Smooth muscle cell (in vitro differentiated cells): ENCODE results near the gene CLN6. TPM values are rescaled to one million over a fixed set of nuclear protein-coding genes. Genes with fewer than 3 reads are reported as not detected.

Source experiments
- DNase-seq: peaks from one replicate; lab custom pipeline; 2025; ENCODE audit not compliant: unreplicated experiment; lab: John Stamatoyannopoulos, UW
- H2AFZ ChIP-seq: fragments of 200-600 bp; sonication (generic); 2 replicates; pipeline ENCODE4 v1.6.0; 2016; ENCODE audit warnings: antibody characterized with exemption, low read depth, mild to moderate bottlenecking
- H3F3A ChIP-seq: fragments of 200-600 bp; sonication (generic); 2 replicates; pipeline ENCODE4 v1.6.0; 2017; ENCODE audit warnings: antibody characterized with exemption, low read depth
- H3K27ac ChIP-seq: fragments of 200-600 bp; sonication (generic); 2 replicates; pipeline ENCODE4 v1.5.1; 2016; ENCODE audit warnings: low read depth, mild to moderate bottlenecking
- H3K27me3 ChIP-seq: fragments of 200-600 bp; sonication (generic); 2 replicates; pipeline ENCODE4 v1.6.1; 2016; ENCODE audit warnings: low read depth, mild to moderate bottlenecking
- H3K36me3 ChIP-seq: fragments of 200-600 bp; sonication (generic); 2 replicates; pipeline ENCODE4 v1.5.1; 2016; ENCODE audit warnings: low read depth
- H3K4me1 ChIP-seq: fragments of 200-600 bp; sonication (generic); 2 replicates; pipeline ENCODE4 v1.5.1; 2016; ENCODE audit warnings: low read depth
- H3K4me2 ChIP-seq: fragments of 200-600 bp; sonication (generic); 2 replicates; pipeline ENCODE4 v1.6.0; 2016; ENCODE audit warnings: mild to moderate bottlenecking
- H3K4me3 ChIP-seq: fragments of 200-600 bp; sonication (generic); 2 replicates; pipeline ENCODE4 v1.5.1; 2016; ENCODE audit warnings: mild to moderate bottlenecking
- H3K79me2 ChIP-seq: fragments of 200-600 bp; sonication (generic); 2 replicates; pipeline ENCODE4 v1.6.0; 2016; ENCODE audit warnings: low read depth, mild to moderate bottlenecking
- H3K9ac ChIP-seq: fragments of 200-600 bp; sonication (generic); 2 replicates; pipeline ENCODE4 v1.6.0; 2016; ENCODE audit warnings: low read depth
- H3K9me3 ChIP-seq: fragments of 200-600 bp; sonication (generic); replicated peaks from 2 replicates; pipeline ENCODE4 v1.5.1; 2016; ENCODE audit warnings: low read depth
- H4K20me1 ChIP-seq: fragments of 200-600 bp; sonication (generic); 2 replicates; pipeline ENCODE4 v1.6.0; 2016; ENCODE audit warnings: low read depth
- CTCF ChIP-seq: fragments of 200-600 bp; sonication (generic); IDR thresholded peaks from 2 replicates; pipeline ENCODE4 v1.5.1; 2017; ENCODE audit warnings: borderline replicate concordance, mild to moderate bottlenecking, antibody characterized with exemption; ENCODE audit not compliant: insufficient read depth, poor library complexity, severe bottlenecking
- WGBS: methylation state at CpG from one replicate; pipeline ENCODE4 v1.1.7; 2016; ENCODE audit warnings: low lambda C conversion rate; 5-methylcytosine and 5-hydroxymethylcytosine counted together
- polyA plus RNA-seq: library from polyadenylated mRNA; unstranded; fragments of >200 nt; fragmentation: Nextera tagmentation; extraction: Ambion mirVana; gene quantifications from 2 replicates; pipeline ENCODE4 v1.2.1, GENCODE V29; 2016
- total RNA-seq: library from RNA; depleted of rRNA; stranded (reverse); fragments of >200 nt; gene quantifications from 2 replicates; pipeline ENCODE4 v1.2.3, GENCODE V29; 2014

CLN6 gene
- total and polyA plus RNA-seq, 2 experiments from 2014 or later = 2.5 to 15.2 TPM

GRCh38 chr15:68204776-68205557, 24.6 kb downstream of the CLN6 start, which contains the start of gene CALML4:
Gene CALML4, minus strand, starts transcription at chr15:68205332. Its CDS starts 85 bp downstream, at chr15:68205247.
- Histone ChIP-seq H2AFZ (no peak within 1 kb of the TSS), H3K27ac (no peak within 1 kb of the TSS), H3K4me1 (peaks cover 12% of the 10 kb centered on the region), H3K79me2 (no peaks in the 10 kb centered on the region), H3K9me3 (no peaks in the 10 kb centered on the region), H3K4me3 (peak within 1 kb of the TSS; percentile 32), H3K9ac (no peak within 1 kb of the TSS), H3K4me2 (no peak within 1 kb of the TSS), H3K27me3 (no peaks in the 10 kb centered on the region), H3F3A (no peaks in the 10 kb centered on the region), H4K20me1 (no peaks in the 10 kb centered on the region), H3K36me3 (no peaks in the 10 kb centered on the region)
- no peak for TF ChIP-seq CTCF
- no peak for DNase-seq
- 94% methylated on average over 16 of the region's 16 CpGs for WGBS

DNA sequence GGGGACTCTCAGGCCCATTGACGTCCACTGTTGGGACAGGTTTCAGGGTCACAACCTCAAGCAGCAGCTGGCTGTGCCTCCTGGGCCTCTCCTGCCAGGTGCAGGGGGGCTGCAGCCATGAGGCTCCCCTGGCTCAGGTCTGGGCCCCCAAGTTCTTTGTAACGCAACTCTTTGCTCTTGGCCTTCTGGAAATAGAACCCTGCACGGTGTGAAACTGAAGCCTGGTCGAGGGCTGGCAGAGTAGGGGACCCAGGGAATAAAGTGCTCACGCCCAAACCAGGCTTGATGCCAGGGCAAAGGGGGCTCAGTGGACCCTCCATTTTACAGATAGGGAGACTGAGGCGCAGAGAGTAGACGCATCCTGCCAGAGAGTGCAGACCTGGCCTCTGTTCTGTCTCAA, 25.2 kb downstream of the CLN6 start:
- no peaks in the 10 kb centered on the region for H3K9me3 ChIP-seq

GRCh38 chr15:68203956-68204355, 25.6 kb downstream of the CLN6 start:
- no peak for DNase-seq

More for the DNA sequence above, 25.2 kb downstream of the CLN6 start:
- 96% methylated on average over 7 of the region's 7 CpGs for WGBS
- Histone ChIP-seq H3K9ac (no peak overlapping the region), H3K79me2 (no peaks in the 10 kb centered on the region), H3F3A (no peaks in the 10 kb centered on the region), H3K36me3 (no peaks in the 10 kb centered on the region), H3K4me2 (no peak overlapping the region), H2AFZ (no peak overlapping the region), H3K27me3 (no peaks in the 10 kb centered on the region), H4K20me1 (no peaks in the 10 kb centered on the region), H3K4me3 (peak overlapping the region; percentile 32), H3K4me1 (peaks cover 13% of the 10 kb centered on the region), H3K27ac (no peak overlapping the region)
- TF ChIP-seq CTCF = no peak
- no peak for DNase-seq

More at GRCh38 chr15:68203956-68204355, 25.6 kb downstream of the CLN6 start:
- Histone ChIP-seq H3K27me3 (no peaks in the 10 kb centered on the region), H3K27ac (no peak overlapping the region), H2AFZ (no peak overlapping the region), H3K4me1 (peaks cover 13% of the 10 kb centered on the region), H3K4me2 (no peak overlapping the region), H3K9me3 (no peaks in the 10 kb centered on the region), H3K9ac (no peak overlapping the region), H3K36me3 (no peaks in the 10 kb centered on the region), H3F3A (no peaks in the 10 kb centered on the region), H4K20me1 (no peaks in the 10 kb centered on the region), H3K79me2 (no peaks in the 10 kb centered on the region), H3K4me3 (peak overlapping the region; percentile 32)
- no peak for TF ChIP-seq CTCF
- WGBS = 98% methylated on average over 5 of the region's 5 CpGs
